Measurements from ENCODE around the gene KNTC1.

DNA sequence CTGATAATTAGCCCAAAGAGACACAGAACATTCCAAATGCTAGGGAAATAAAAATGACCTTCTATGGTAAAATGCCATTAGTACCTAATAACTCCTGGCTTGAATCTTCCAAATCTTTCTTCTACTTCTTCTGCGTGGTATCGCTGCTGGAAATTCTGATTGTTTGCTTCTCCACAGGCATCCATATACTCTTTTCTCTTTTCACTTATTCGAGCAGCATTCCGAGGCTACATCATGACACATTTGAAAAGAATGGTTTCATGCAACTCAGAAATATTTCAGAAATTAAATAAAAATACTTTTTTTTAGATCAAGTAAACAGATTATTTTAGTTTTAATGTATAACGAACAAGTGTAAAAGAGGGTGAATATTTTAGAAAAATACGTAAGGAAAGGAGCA lies 45.2 kb upstream of the KNTC1 start:
- TF ChIP-seq, protein P1, sequence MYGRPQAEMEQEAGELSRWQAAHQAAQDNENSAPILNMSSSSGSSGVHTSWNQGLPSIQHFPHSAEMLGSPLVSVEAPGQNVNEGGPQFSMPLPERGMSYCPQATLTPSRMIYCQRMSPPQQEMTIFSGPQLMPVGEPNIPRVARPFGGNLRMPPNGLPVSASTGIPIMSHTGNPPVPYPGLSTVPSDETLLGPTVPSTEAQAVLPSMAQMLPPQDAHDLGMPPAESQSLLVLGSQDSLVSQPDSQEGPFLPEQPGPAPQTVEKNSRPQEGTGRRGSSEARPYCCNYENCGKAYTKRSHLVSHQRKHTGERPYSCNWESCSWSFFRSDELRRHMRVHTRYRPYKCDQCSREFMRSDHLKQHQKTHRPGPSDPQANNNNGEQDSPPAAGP (tag by site-specific recombination; IDR thresholded peaks at IDR 0.05) = no peak
- TF ChIP-seq, protein P2, sequence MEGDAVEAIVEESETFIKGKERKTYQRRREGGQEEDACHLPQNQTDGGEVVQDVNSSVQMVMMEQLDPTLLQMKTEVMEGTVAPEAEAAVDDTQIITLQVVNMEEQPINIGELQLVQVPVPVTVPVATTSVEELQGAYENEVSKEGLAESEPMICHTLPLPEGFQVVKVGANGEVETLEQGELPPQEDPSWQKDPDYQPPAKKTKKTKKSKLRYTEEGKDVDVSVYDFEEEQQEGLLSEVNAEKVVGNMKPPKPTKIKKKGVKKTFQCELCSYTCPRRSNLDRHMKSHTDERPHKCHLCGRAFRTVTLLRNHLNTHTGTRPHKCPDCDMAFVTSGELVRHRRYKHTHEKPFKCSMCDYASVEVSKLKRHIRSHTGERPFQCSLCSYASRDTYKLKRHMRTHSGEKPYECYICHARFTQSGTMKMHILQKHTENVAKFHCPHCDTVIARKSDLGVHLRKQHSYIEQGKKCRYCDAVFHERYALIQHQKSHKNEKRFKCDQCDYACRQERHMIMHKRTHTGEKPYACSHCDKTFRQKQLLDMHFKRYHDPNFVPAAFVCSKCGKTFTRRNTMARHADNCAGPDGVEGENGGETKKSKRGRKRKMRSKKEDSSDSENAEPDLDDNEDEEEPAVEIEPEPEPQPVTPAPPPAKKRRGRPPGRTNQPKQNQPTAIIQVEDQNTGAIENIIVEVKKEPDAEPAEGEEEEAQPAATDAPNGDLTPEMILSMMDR (tag by site-specific recombination; IDR thresholded peaks at IDR 0.05) = no peak
- no peak for TF ChIP-seq KLF16 (tag by site-specific recombination; IDR thresholded peaks at IDR 0.05)
- TF ChIP-seq TCF7L2 (IDR thresholded peaks at IDR 0.05; ENCODE audit: borderline replicate concordance, low read depth, low read length) = no peak
